AG09309 (cell line): Measurements from ENCODE around the gene SPECC1L.

Source experiments
- DNase-seq: peaks from one replicate; pipeline ENCODE4 v3.0.0-alpha.2; 2010; ENCODE audit warnings: low read depth
- H3K4me3 ChIP-seq: 2 replicates; pipeline ENCODE4 v1.5.1; 2011; ENCODE audit warnings: mild to moderate bottlenecking, low read depth, low read length, moderate library complexity; ENCODE audit not compliant: control insufficient read depth
- TF ChIP-seq, protein P1 (sequence below): IDR thresholded peaks from 2 replicates; pipeline ENCODE4 v1.5.1; 2011; ENCODE audit warnings: mild to moderate bottlenecking, low read depth, low read length, inconsistent platforms; ENCODE audit not compliant: insufficient read depth, control insufficient read depth; ENCODE audit errors: missing control alignments

SPECC1L gene

GRCh38 chr22:24410110-24410856, 139.7 kb downstream of the SPECC1L start:
- no peak for DNase-seq
- TF ChIP-seq, protein P1, sequence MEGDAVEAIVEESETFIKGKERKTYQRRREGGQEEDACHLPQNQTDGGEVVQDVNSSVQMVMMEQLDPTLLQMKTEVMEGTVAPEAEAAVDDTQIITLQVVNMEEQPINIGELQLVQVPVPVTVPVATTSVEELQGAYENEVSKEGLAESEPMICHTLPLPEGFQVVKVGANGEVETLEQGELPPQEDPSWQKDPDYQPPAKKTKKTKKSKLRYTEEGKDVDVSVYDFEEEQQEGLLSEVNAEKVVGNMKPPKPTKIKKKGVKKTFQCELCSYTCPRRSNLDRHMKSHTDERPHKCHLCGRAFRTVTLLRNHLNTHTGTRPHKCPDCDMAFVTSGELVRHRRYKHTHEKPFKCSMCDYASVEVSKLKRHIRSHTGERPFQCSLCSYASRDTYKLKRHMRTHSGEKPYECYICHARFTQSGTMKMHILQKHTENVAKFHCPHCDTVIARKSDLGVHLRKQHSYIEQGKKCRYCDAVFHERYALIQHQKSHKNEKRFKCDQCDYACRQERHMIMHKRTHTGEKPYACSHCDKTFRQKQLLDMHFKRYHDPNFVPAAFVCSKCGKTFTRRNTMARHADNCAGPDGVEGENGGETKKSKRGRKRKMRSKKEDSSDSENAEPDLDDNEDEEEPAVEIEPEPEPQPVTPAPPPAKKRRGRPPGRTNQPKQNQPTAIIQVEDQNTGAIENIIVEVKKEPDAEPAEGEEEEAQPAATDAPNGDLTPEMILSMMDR = no peak
- no peak overlapping the region for H3K4me3 ChIP-seq

DNA sequence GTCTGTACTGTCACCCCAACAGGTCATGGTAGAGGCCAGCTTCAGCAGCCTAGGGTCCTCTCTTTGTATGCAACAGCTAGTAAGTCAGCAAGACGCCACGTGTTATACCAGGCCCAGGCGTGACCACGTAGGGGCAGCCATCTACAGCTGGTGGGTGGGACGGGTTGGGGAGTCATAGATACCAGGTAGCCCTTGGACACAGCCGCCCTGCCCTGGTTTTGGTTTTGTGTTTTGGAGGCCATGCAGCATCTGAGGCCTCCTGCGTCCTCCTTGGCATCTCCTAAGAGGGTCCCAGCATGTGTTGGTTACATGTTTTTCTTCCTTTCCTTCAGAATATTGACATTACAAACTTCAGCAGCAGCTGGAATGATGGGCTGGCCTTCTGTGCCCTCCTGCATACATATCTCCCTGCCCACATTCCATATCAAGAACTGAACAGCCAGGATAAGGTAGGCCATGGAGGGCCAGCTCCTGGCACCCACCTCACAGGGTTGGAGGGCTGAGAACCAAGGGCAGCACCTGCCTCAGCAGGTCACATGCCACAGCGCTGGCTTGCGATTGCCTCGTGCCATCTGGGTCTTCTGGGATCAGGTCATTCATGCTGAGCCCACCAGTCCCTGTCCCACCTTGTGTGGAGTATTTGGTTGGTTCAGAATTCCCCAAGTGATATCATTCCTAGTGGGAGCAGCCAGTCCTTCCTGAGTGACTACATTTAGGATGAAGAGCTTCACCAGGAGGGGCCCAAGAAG, 140.8 kb downstream of the SPECC1L start:
- no peak overlapping the region for H3K4me3 ChIP-seq
- TF ChIP-seq, protein P1 = no peak
- DNase-seq = no peak

GRCh38 chr22:24412274-24412673, 141.6 kb downstream of the SPECC1L start:
- DNase-seq = no peak
- TF ChIP-seq, protein P1 = no peak
- no peak overlapping the region for H3K4me3 ChIP-seq

- TF ChIP-seq, protein P1 = no peak
- no peak overlapping the region for H3K4me3 ChIP-seq
- DNase-seq = no peak
Observed at GRCh38 chr22:24413271-24413670, 142.6 kb downstream of the SPECC1L start.

DNA sequence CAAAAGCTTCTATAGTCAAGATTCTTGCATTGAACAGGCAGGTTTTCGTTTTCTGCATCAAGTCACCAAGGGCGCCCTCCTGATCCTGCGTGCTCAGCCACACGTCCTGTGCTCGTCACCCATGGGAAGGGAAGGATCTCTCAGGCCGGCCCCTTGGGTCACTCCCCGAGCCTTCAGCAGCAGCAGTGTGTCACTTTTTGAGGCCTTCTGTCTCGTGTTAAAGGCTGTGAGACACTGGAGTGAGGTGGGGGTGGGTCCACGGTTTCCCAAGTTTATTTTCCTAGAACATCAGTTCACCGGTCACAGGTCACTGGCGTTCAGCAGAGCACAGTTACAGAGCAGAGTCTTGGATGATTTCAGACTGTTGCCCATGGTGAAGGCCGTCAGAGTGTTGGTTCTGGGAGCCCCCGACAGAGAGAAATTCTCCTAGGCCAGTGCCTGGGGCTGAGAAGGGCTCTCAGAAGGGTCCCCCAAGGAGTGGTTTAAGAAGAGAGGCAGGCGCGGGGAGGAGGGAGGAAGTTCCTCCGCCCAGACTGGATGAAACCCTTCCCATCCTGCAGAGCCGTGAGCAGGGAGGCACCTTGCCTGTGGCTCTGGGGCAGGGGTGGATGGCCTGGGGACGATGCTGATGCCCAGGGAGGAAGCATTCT, 143.2 kb downstream of the SPECC1L start:
- H3K4me3 ChIP-seq = no peak overlapping the region
- TF ChIP-seq, protein P1 = no peak
- no peak for DNase-seq

GRCh38 chr22:24414523-24414922, 143.9 kb downstream of the SPECC1L start:
- DNase-seq = no peak
- TF ChIP-seq, protein P1 = no peak
- H3K4me3 ChIP-seq = no peak overlapping the region
